ENCODE data around the gene TTC24.

- TF ChIP-seq CTCF (IDR thresholded peaks at IDR 0.05) = peak; percentile 24; the same call in 1 of the 2 replicates
- no peak for TF ChIP-seq ZFX (IDR thresholded peaks at IDR 0.05; ENCODE audit: borderline replicate concordance)
These were observed 36.9 kb downstream of the TTC24 start for GRCh38 chr1:156616463-156616862.
